AG20443 (cell line): ENCODE results near the gene ZC3H7B.
"Not testable (repeated sequence)": the region's sequence is repeated elsewhere in the genome, so short reads cannot be mapped to it uniquely, and the experiment has no call there.

Source experiments
- DNase-seq: peaks from one replicate; pipeline ENCODE4 v3.0.0; 2012; ENCODE audit warnings: low spot score, mixed read lengths

The ZC3H7B gene

GRCh38 chr22:41285820-41286638 is 15.3 kb upstream of the ZC3H7B start, which contains the start of gene RANGAP1:
Gene RANGAP1, minus strand, starts transcription at chr22:41286187. Its CDS starts 5,143 bp downstream, at chr22:41281044.
- DNase-seq: peak; percentile 97

- DNase-seq: no peak
These were observed 14.7 kb upstream of the ZC3H7B start for GRCh38 chr22:41286639-41287091.

DNA sequence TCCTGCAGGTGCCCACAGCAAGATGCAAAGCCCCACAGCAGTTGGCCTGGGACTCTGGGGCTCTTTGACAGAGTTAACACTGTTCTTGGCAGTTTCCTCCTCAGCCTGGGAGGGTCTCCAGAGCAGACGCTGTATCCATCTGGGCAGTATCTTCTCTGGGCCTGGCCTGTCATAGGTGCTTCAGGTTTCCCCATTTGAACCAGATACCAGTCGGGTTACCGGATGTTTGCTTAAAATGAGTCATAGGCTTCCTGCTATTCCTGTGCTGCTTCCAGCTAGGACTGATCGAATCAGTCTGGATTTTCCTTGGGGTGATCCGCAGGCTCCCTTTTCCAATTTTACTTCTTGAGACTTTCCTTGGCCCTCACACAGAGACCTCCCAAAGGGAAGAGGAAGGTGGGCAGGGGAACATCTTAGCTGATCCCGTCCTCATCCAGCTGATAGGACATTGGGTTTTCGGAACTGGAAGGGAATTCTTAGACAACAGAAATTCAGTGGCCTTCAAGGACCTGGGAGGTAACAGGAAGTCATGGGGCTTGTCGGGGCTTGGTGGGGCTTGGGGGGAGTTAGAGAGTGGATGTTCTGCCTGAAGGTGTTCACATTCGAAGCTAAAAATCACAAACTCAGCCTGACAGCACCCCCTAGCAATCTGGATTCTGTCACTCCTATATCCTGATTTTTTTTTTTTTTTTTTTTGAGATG is 12.9 kb upstream of the ZC3H7B start:
- DNase-seq: peak; percentile 47

GRCh38 chr22:41289671-41290070 is 11.7 kb upstream of the ZC3H7B start:
- no peak for DNase-seq

GRCh38 chr22:41290262-41291221 is 10.8 kb upstream of the ZC3H7B start:
- DNase-seq: peak; percentile 69

- not testable (repeated sequence) for DNase-seq
These were observed 6.5 kb upstream of the ZC3H7B start for GRCh38 chr22:41294816-41295215.

- DNase-seq: no peak
These were observed 4.3 kb upstream of the ZC3H7B start for GRCh38 chr22:41296826-41297667.

DNA sequence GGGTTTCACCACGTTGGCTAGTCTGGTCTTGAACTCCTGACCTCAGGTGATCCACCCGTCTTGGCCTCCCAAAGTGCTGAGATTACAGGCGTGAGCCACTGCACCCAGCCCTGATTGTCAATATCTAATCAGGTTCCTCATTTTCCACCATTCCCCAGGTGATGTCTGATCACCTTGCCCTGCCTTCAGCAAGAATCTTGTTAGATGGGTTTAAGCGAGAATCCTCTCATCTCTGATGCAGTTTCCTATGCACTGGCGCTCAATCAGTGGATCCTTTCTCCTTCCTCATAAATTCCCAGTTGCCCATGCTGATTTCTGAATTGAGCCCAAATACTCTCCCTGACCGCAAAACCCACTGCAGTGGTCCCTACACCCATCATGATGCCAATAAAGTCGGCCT is 664 bp upstream of the ZC3H7B start:
- DNase-seq: no peak

DNA sequence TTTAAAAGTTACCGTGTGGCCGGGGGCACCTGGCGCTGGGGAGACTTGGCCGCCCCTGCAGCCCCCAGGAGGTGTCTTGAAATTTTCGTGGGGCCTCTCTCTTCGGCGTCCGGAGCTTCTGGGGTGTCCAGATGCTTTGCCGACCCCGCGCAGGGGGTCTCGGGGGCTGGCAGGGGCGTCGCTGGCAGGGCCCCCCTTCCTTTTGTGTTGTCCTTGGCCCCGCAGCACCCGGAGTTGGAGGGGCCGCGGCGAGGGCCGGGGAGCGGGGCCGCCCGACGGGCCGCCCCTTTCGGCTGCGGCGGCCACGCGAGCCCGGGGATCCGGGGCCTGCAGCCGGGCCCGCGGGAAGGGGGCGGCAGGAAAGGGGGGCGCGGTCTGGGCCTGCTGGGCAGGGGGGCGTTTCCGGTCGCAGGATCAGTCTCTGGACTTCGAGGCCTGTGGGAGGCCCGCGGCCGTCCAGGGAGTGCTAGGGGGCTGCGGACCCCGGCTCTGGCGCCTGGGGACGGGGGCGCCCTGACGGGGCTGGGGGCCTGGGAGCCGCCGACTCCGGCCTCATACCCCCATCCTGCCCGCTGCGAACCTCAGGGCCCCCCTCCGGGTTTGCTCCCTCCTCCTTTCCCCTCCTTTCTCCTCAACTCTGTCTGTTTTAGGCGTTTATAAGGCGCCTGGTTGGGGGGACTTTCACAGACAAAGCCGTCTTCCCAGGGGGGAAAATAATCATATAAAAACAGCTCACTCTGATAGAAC is 869 bp downstream of the ZC3H7B start:
- DNase-seq: peak; percentile 44

- no peak for DNase-seq
These were observed 1.5 kb downstream of the ZC3H7B start for GRCh38 chr22:41302811-41303210.

DNA sequence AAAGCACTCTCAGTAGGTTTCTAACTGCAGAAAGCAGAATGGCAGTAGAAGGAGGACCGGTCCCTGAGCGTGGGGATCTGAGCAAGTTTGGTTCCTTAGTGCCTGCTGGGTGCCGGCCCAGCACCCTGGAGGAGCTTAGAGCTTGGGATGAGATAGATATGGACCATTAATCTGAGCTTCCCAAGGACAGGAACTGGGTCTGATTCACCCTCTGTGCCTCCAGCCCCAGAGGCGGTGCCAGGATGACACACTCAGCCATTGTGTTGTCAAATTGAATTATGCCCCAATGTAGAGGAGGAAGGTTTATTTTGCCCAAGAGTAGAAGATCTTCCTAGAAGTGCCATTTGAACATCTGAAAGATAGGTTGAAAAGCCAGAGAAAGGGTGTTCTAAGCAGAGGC is 4.3 kb downstream of the ZC3H7B start:
- DNase-seq: peak; percentile 83

DNA sequence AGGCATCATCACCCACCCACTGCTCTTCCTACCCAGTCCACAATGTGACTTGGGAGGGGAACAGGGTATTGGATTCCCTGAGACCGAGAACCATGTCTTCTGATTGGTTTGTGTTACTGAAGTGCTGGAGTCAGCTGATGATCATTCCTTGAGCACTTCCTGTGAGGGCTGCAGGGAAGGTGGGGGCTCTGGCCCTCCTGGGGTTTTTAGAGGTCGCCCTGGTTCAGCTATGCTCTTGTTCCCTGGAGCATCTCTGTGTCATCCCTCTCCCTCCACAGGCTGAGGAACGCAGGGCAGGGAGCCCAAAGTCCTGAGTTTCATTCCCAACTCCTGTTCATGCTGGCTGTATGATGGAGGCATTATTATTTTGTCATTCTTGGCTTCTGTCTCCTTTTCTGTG is 6.7 kb downstream of the ZC3H7B start:
- DNase-seq: peak; percentile 72

DNA sequence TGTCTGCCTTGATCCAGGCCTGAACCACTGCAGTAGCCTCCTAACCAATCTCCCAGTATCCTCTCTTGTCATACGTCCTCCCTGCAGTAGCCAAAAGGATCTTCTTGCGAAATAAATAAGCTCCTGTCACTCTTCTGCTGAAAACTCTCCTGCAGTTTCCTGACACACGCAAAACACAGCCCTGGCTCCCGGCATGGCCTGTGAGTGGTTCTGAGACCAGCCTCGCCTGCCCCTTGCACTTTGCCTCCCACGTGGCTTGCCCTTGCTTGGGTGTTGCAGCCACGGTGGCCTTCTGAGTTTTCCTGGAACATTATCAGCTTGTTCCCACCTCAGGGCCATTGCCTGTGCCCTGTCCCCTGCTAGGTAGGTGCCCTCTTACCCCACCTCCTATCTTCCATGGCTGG is 7.2 kb downstream of the ZC3H7B start:
- DNase-seq: no peak

DNA sequence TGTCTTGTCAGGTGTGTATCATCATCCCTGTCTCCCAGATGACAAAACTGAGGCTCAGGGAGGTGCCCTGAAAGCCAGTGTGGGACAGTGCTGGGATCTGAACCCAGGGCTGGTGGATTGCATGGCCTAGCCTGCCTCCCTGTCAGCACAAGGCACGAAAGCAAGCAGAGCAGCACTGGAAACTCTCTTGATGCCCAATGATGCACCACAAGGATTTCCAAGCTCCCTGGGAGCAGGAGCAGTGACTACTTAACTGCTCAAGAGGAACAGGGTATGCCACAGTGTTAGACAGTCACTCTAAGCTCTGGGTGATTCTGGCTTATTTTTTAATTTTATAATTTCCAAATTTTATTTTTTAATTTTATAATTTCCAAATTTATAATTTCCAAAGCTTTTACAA is 9.0 kb downstream of the ZC3H7B start:
- no peak for DNase-seq

- no peak for DNase-seq
These were observed 10.2 kb downstream of the ZC3H7B start for GRCh38 chr22:41311487-41311886.

DNA sequence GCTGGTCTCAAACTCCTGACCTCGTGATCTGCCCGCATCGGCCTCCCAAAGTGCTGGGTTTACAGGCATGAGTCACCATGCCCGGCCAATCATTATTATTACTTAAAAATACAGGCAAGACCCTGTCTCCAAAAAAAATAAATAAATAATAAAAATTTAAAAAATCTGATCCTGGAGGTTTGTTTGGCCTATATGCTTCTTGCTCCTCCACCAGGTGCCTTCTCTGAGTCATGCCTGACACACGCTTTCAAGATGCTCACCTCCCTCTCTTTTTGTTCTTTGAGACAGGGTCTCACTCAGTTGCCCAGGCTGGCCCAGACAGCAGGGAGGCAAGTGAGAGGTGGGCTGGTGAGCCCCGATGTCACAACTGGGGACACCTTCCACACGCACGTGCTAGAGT is 13.5 kb downstream of the ZC3H7B start:
- no peak for DNase-seq

DNA sequence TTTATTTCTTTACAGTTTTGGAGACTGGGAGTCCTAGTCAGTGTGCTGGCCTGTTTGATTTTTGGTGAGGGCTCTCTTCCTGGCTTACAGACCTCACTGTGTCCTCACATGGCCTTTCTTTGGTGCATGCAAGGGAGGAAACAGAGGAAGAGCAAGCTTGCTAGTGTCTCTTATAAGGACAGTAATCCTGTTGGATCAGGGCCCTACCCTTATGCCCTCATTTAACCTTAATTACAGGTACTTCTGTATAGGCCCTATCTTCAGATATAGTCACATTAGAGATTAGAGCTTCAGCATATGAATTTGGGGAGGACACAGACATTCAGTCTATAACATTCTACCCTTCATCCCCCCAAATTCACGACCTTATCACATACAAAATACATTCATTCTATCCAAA is 14.3 kb downstream of the ZC3H7B start:
- DNase-seq: no peak

DNA sequence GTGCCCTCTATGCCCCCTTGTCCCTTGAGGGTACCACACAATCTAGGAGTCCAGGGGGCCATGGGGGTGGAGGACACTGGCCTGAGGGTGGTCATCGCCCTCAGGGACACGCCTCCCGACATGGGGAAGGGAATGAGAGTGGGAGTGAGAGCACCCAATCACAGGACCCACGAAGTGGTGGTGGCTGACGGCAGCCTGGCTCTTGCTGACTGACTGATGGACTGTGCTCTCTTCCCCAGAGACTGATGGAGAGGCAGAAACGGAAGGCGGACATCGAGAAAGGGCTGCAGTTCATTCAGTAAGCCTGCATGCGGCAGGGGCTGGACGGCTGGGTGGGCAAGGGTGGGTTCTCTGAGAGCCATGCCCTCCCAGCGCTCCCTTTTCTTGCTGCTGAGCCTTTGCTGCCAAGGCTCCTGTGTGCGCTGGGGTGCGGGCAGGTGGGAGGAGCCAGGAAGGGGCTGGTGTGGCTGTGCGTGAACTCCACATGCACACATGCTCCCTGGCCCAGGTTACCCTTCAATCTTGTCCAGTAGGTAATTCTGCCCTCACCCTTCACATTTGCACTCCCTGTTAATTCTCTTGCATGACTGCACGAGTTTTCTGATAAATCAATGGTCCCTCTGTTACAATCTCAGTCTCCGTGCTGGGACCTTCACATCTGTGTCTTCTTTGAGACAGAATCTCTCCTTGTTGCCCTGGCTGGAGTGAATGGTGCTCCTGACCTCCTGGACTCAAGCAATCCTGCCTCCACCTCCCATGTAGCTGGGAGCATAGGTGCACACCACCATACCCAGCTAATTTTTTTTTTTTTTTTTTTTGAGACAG is 19.3 kb downstream of the ZC3H7B start:
- no peak for DNase-seq

DNA sequence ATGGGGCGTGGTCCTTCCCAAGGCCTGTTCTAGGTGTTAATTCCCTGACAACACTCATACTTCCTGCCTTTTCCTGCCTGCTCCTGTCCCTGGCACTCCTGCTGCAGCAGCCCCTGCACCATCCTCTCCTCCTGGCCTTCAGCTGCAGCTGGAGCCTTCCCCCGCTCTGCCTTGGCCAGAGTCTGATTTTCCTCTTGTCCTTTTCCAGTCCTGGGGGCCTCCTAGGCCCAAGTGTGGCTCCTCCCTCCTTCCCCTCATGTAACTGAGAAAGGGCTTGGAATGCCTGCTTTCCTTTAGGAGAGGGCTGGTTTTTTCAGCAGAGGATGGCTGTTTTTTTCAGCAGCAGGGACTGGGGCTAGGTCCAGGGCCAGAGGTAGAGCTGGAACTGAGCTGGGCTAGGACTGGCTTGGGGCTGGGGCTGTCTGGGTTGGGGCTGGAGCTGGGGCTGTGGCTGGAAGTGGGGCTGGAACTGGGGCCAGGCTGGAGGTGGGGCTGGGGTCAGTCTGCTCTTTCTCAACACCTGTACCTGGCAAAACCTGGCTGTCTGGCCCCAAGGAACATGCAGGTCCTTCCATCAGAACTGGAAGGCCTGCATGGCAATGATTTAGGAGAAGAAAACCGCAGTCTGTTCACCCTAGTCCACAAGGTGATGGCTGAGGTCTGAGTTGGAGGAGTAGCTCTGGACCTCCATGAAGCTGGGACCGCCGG is 23.6 kb downstream of the ZC3H7B start:
- DNase-seq: no peak
